MM.1S (cell line): ENCODE data around the gene ZNF587B.

Source experiments
- DNase-seq: peaks from one replicate; pipeline ENCODE4 v3.0.0-alpha.2; 2015
- H2AFZ ChIP-seq: fragments of 300-600 bp; sonication (generic); 2 replicates; pipeline ENCODE4 v1.6.0; 2016; ENCODE audit warnings: antibody characterized with exemption, low read length
- H3F3A ChIP-seq: fragments of 300-600 bp; sonication (generic); 2 replicates; pipeline ENCODE4 v1.6.1; 2016; ENCODE audit warnings: mild to moderate bottlenecking, antibody characterized with exemption, low read length, moderate library complexity, mixed read lengths; ENCODE audit not compliant: insufficient read depth
- H3K27ac ChIP-seq: fragments of 300-600 bp; sonication (generic); 2 replicates; pipeline ENCODE4 v1.5.1; 2016; ENCODE audit warnings: mild to moderate bottlenecking, low read length
- H3K27me3 ChIP-seq: fragments of 300-600 bp; sonication (generic); replicated peaks from 2 replicates; pipeline ENCODE4 v1.6.0; 2016; ENCODE audit warnings: low read length; ENCODE audit not compliant: insufficient read depth
- H3K36me3 ChIP-seq: fragments of 300-600 bp; sonication (generic); replicated peaks from 2 replicates; pipeline ENCODE4 v1.6.1; 2016; ENCODE audit warnings: mild to moderate bottlenecking, low read length, mixed read lengths; ENCODE audit not compliant: insufficient read depth
- H3K4me1 ChIP-seq: fragments of 300-600 bp; sonication (generic); 2 replicates; pipeline ENCODE4 v1.6.1; 2016; ENCODE audit warnings: low read length, mixed read lengths
- H3K4me2 ChIP-seq: fragments of 300-600 bp; sonication (generic); 2 replicates; pipeline ENCODE4 v1.6.0; 2016; ENCODE audit warnings: low read depth, low read length
- H3K4me3 ChIP-seq: fragments of 300-600 bp; sonication (generic); 2 replicates; pipeline ENCODE4 v1.5.1; 2016; ENCODE audit warnings: low read length, mixed read lengths
- H3K79me2 ChIP-seq: fragments of 300-600 bp; sonication (generic); 2 replicates; pipeline ENCODE4 v1.6.1; 2016; ENCODE audit warnings: mixed run types, low read length, mixed read lengths
- H3K9ac ChIP-seq: fragments of 300-600 bp; sonication (generic); 2 replicates; pipeline ENCODE4 v1.6.1; 2016; ENCODE audit warnings: low read length, mixed read lengths
- H3K9me2 ChIP-seq: fragments of 300-600 bp; sonication (generic); replicated peaks from 2 replicates; pipeline ENCODE4 v1.6.1; 2016; ENCODE audit warnings: mild to moderate bottlenecking, low read length, mixed read lengths; ENCODE audit not compliant: insufficient read depth
- H3K9me3 ChIP-seq: fragments of 300-600 bp; sonication (generic); replicated peaks from 2 replicates; pipeline ENCODE4 v1.6.1; 2016; ENCODE audit warnings: mild to moderate bottlenecking, low read length, mixed read lengths; ENCODE audit not compliant: insufficient read depth
- H4K20me1 ChIP-seq: fragments of 300-600 bp; sonication (generic); 2 replicates; pipeline ENCODE4 v1.6.1; 2016; ENCODE audit warnings: mild to moderate bottlenecking, low read length, moderate library complexity, mixed read lengths; ENCODE audit not compliant: insufficient read depth
- EZH2 ChIP-seq: fragments of 300-600 bp; sonication (generic); optimal IDR thresholded peaks from 2 replicates; pipeline ENCODE3; 2017; ENCODE audit warnings: low read depth, mild to moderate bottlenecking, antibody characterized with exemption, low read length, mixed read lengths
- EZH2phosphoT487 ChIP-seq: fragments of 300-600 bp; sonication (generic); IDR thresholded peaks from 2 replicates; pipeline ENCODE4 v1.6.1; 2018; ENCODE audit warnings: antibody characterized with exemption, low read length
- TF ChIP-seq, protein P1 (sequence below): fragments of 300-600 bp; sonication (generic); IDR thresholded peaks from 2 replicates; pipeline ENCODE4 v1.5.1; 2016; ENCODE audit warnings: antibody characterized with exemption, low read length, mixed read lengths

ZNF587B gene

GRCh38 chr19:57816652-57817051, 13.4 kb upstream of the ZNF587B start:
- no peak overlapping the region for H3K27ac ChIP-seq
- H3K36me3 ChIP-seq: no peaks in the 10 kb centered on the region
- H3K9me2 ChIP-seq: no peaks in the 10 kb centered on the region
- peaks cover 36% of the 10 kb centered on the region for H3K79me2 ChIP-seq
- H2AFZ ChIP-seq: no peak overlapping the region
- no peaks in the 10 kb centered on the region for H4K20me1 ChIP-seq
- H3K9me3 ChIP-seq: no peaks in the 10 kb centered on the region
- no peak for DNase-seq
- H3K4me3 ChIP-seq: no peak overlapping the region
- TF ChIP-seq, protein P1, sequence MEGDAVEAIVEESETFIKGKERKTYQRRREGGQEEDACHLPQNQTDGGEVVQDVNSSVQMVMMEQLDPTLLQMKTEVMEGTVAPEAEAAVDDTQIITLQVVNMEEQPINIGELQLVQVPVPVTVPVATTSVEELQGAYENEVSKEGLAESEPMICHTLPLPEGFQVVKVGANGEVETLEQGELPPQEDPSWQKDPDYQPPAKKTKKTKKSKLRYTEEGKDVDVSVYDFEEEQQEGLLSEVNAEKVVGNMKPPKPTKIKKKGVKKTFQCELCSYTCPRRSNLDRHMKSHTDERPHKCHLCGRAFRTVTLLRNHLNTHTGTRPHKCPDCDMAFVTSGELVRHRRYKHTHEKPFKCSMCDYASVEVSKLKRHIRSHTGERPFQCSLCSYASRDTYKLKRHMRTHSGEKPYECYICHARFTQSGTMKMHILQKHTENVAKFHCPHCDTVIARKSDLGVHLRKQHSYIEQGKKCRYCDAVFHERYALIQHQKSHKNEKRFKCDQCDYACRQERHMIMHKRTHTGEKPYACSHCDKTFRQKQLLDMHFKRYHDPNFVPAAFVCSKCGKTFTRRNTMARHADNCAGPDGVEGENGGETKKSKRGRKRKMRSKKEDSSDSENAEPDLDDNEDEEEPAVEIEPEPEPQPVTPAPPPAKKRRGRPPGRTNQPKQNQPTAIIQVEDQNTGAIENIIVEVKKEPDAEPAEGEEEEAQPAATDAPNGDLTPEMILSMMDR: no peak
- no peak for TF ChIP-seq EZH2phosphoT487
- H3K27me3 ChIP-seq: no peaks in the 10 kb centered on the region
- no peak overlapping the region for H3K9ac ChIP-seq
- no peaks in the 10 kb centered on the region; the same call in 1 of the 2 replicates for H3F3A ChIP-seq
- H3K4me2 ChIP-seq: no peak overlapping the region
- H3K4me1 ChIP-seq: no peaks in the 10 kb centered on the region

DNA sequence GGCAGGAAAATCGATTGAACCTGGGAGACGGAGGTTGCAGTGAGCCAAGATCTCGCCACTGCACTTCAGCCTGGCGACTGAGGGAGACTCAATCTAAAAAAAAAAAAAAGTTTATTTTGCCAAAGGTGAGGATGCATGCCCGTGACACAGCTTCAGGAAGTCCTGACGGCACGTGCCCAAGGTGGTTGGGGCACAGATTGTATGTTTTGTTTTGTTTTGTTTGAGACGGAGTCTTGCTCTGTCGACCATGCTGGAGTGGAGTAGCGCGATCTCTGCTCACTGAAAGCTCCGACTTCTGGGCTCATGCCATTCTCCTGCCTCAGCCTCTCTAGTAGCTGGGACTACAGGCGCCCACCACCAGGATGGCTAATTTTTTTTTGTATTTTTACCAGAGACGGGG, 12.1 kb upstream of the ZNF587B start:
- no peaks in the 10 kb centered on the region for H3K27me3 ChIP-seq
- no peak for DNase-seq
- no peak overlapping the region for H2AFZ ChIP-seq
- no peaks in the 10 kb centered on the region for H3K36me3 ChIP-seq
- H3K4me3 ChIP-seq: no peak overlapping the region
- H3K27ac ChIP-seq: no peak overlapping the region
- H3K4me2 ChIP-seq: no peak overlapping the region
- no peaks in the 10 kb centered on the region; the same call in 1 of the 2 replicates for H3F3A ChIP-seq
- no peaks in the 10 kb centered on the region for H3K4me1 ChIP-seq
- H4K20me1 ChIP-seq: no peaks in the 10 kb centered on the region
- H3K9me3 ChIP-seq: no peaks in the 10 kb centered on the region
- H3K79me2 ChIP-seq: peaks cover 45% of the 10 kb centered on the region
- H3K9ac ChIP-seq: no peak overlapping the region
- no peaks in the 10 kb centered on the region for H3K9me2 ChIP-seq
- TF ChIP-seq, protein P1: no peak
- TF ChIP-seq EZH2phosphoT487 (no peak), EZH2 (no peak)

DNA sequence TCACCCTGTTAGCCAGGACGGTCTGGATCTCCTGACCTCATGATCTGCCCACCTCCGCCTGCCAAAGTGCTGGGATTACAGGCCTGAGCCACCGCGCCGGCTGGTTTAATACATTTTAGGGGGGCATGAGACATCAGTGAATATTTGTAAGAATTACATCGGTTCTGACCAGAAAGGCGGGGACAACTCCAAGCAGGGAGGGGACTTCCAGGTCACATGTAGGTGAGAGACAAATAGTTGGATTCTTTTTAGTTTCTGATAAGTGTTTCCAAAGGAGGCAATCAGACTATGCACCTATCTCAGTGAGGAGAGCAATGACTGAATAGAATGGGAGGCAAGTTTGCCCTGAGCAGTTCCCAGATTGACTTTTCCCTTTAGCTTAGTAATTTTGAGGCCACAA, 11.7 kb upstream of the ZNF587B start:
- Histone ChIP-seq H3K79me2 (peaks cover 47% of the 10 kb centered on the region), H3K36me3 (no peaks in the 10 kb centered on the region), H3K4me3 (no peak overlapping the region), H3F3A (no peaks in the 10 kb centered on the region; the same call in 1 of the 2 replicates), H3K27me3 (no peaks in the 10 kb centered on the region), H4K20me1 (no peaks in the 10 kb centered on the region), H3K9me2 (no peaks in the 10 kb centered on the region), H3K4me1 (no peaks in the 10 kb centered on the region), H2AFZ (no peak overlapping the region), H3K9me3 (no peaks in the 10 kb centered on the region), H3K4me2 (no peak overlapping the region), H3K27ac (no peak overlapping the region), H3K9ac (no peak overlapping the region)
- TF ChIP-seq EZH2phosphoT487 (no peak), EZH2 (no peak)
- TF ChIP-seq, protein P1: no peak
- no peak for DNase-seq
